Fibroblast of lung (primary cell): Measurements from ENCODE around the gene LIPT1. TPM values are rescaled to one million over a fixed set of nuclear protein-coding genes. Genes with fewer than 3 reads are reported as not detected.

ENCODE experiments used
- DNase-seq, 2 donors: peaks; one replicate each; pipeline versions ENCODE4 v3.0.0 to v3.0.0-alpha.2; 2010; ENCODE audit warnings: low read depth in 2 of 2
- H2AFZ ChIP-seq: 2 replicates; pipeline ENCODE4 v1.5.1; 2012; ENCODE audit warnings: low read length, control low read depth, inconsistent platforms
- H3K27ac ChIP-seq: 2 replicates; pipeline ENCODE4 v1.5.1; 2011; ENCODE audit warnings: low read length, control low read depth; ENCODE audit not compliant: insufficient read depth
- H3K27me3 ChIP-seq: 2 replicates; pipeline ENCODE4 v1.5.1; 2011; ENCODE audit warnings: mild to moderate bottlenecking, low read length; ENCODE audit not compliant: control insufficient read depth, insufficient read depth
- H3K36me3 ChIP-seq: 2 replicates; pipeline ENCODE4 v1.5.1; 2011; ENCODE audit warnings: low read length; ENCODE audit not compliant: control insufficient read depth, insufficient read depth
- H3K4me1 ChIP-seq: 2 replicates; pipeline ENCODE4 v1.5.1; 2011; ENCODE audit warnings: low read length; ENCODE audit not compliant: control insufficient read depth, insufficient read depth; ENCODE audit errors: extremely low read depth
- H3K4me2 ChIP-seq: 2 replicates; pipeline ENCODE4 v1.5.1; 2011; ENCODE audit warnings: low read length, control low read depth; ENCODE audit not compliant: insufficient read depth; ENCODE audit errors: extremely low read depth
- H3K4me3 ChIP-seq, 4 experiments: fragments of 200-600 bp in 1 of 4; sonication (generic) in 1 of 4; replicated peaks in 1 of 4; 2 replicates each; pipeline ENCODE4 v1.5.1; 2011 to 2016; ENCODE audit warnings: low read length in 4 of 4, low read depth in 3 of 4, mild to moderate bottlenecking in 3 of 4, control low read depth in 2 of 4, inconsistent platforms in 1 of 4, mixed read lengths in 1 of 4; ENCODE audit not compliant: insufficient read depth in 1 of 4; ENCODE audit errors: control extremely low read depth in 1 of 4
- H3K79me2 ChIP-seq: 2 replicates; pipeline ENCODE4 v1.5.1; 2012; ENCODE audit warnings: mild to moderate bottlenecking, low read length, inconsistent platforms; ENCODE audit not compliant: control insufficient read depth, insufficient read depth
- H3K9ac ChIP-seq: 2 replicates; pipeline ENCODE4 v1.5.1; 2011; ENCODE audit warnings: mild to moderate bottlenecking, low read length, control low read depth; ENCODE audit not compliant: insufficient read depth
- H3K9me3 ChIP-seq: 2 replicates; pipeline ENCODE4 v1.5.1; 2012; ENCODE audit warnings: low read depth, low read length; ENCODE audit not compliant: control insufficient read depth, insufficient read depth
- H4K20me1 ChIP-seq: 2 replicates; pipeline ENCODE4 v1.5.1; 2011; ENCODE audit warnings: low read length; ENCODE audit not compliant: control insufficient read depth, insufficient read depth; ENCODE audit errors: extremely low read depth
- CTCF ChIP-seq, 2 donors: IDR thresholded peaks in 1 of 2; conservative IDR thresholded peaks in 1 of 2; 1 replicate in 1 of 2; 2 replicates in 1 of 2; pipeline ENCODE4 v1.5.1; 2011 to 2012; ENCODE audit warnings: low read length in 2 of 2, control low read depth in 1 of 2, inconsistent platforms in 1 of 2, low read depth in 1 of 2, mild to moderate bottlenecking in 1 of 2
- EZH2 ChIP-seq: IDR thresholded peaks from 2 replicates; pipeline ENCODE4 v1.5.1; 2012; ENCODE audit warnings: low read length, control low read depth, mild to moderate bottlenecking; ENCODE audit errors: missing control alignments
- polyA plus RNA-seq, 2 donors: library from polyadenylated mRNA; depleted of rRNA in 1 of 2; stranded (reverse) in 1 of 2; unstranded in 1 of 2; fragments of >200 nt; gene quantifications; 2 replicates each; pipeline ENCODE4 v1.2.1, GENCODE V29; 2011 to 2012; ENCODE audit warnings: missing spikeins in 1 of 2
- total RNA-seq: library from RNA; depleted of rRNA; stranded (reverse); fragments of >200 nt; gene quantifications from 2 replicates; pipeline ENCODE4 v1.2.1, GENCODE V29; 2014

The LIPT1 gene
- total and polyA plus RNA-seq, 2 donors (not counting 1 experiment from before 2014, with no cell fraction given) = 5.9 to 7.6 TPM

DNA sequence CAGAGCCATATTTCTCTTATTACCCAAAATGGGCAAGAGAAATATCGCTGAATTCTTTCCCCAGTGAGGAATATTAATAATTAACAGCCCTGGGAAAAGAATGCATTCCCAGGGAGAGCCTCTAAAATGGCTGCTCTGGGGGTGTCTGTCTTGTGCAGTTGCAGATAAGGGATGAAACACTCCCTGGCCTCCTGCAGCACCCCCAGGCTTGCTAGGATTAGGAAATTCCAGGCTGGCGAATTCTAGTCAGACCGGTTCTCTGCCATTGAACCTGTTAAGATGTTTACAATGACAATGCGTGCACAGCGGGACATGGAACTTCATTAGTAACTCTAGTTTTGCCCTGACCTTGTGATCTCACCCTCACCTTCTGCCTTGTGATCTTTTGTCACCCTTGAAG is 50.7 kb downstream of the LIPT1 start:
- Histone ChIP-seq H3K4me2 (no peak overlapping the region), H3K27ac (no peak overlapping the region), H3K9ac (no peak overlapping the region), H4K20me1 (no peaks in the 10 kb centered on the region), H3K27me3 (no peaks in the 10 kb centered on the region), H3K4me1 (no peaks in the 10 kb centered on the region), H3K36me3 (no peaks in the 10 kb centered on the region), H3K79me2 (no peaks in the 10 kb centered on the region), H2AFZ (no peak overlapping the region), H3K9me3 (no peaks in the 10 kb centered on the region), H3K4me3 (no peak overlapping the region)
- DNase-seq = no peak
- TF ChIP-seq EZH2 (no peak), CTCF (conservative IDR thresholded peaks at IDR 0.05 in 1 of 2, IDR thresholded peaks at IDR 0.05 in 1 of 2; ENCODE audit: low read depth in 1 of 2, low read length in 2 of 2) (no peak)

Other genes starting within 250 kb of the LIPT1 start
- gene CRACDL, start 218.7 kb upstream of the LIPT1 start, total RNA-seq = under 0.01 TPM in 1 of 2 replicates, not detected in the other
- not detected in 2 replicates for gene CRACDL, start 218.7 kb upstream of the LIPT1 start, polyA plus RNA-seq
- under 0.01 TPM in 1 of 2 replicates, not detected in the other for gene C2orf15, start 13.3 kb upstream of the LIPT1 start, total RNA-seq
- gene C2orf15, start 13.3 kb upstream of the LIPT1 start, polyA plus RNA-seq = 0.07 and 0.09 TPM in 2 replicates
- gene TSGA10, start within 50 bp of the LIPT1 start, total RNA-seq = 5.3 and 5.9 TPM in 2 replicates
- 0.65 and 0.70 TPM in 2 replicates for gene TSGA10, start within 50 bp of the LIPT1 start, polyA plus RNA-seq
- gene MITD1, start 26.1 kb downstream of the LIPT1 start, total RNA-seq = 27.1 and 28.8 TPM in 2 replicates
- 25.3 and 25.5 TPM in 2 replicates for gene MITD1, start 26.1 kb downstream of the LIPT1 start, polyA plus RNA-seq
- 34.9 and 39.3 TPM in 2 replicates for gene MRPL30, start 26.2 kb downstream of the LIPT1 start, total RNA-seq
- 23.1 and 26.8 TPM in 2 replicates for gene MRPL30, start 26.2 kb downstream of the LIPT1 start, polyA plus RNA-seq
- gene LYG2, start 100.7 kb downstream of the LIPT1 start, total RNA-seq = not detected in 2 replicates
- not detected in 2 replicates for gene LYG2, start 100.7 kb downstream of the LIPT1 start, polyA plus RNA-seq
- 0.26 and 0.50 TPM in 2 replicates for gene LYG1, start 146.2 kb downstream of the LIPT1 start, total RNA-seq
- gene LYG1, start 146.2 kb downstream of the LIPT1 start, polyA plus RNA-seq = 0.34 and 0.44 TPM in 2 replicates
- 44.2 and 46.7 TPM in 2 replicates for gene TXNDC9, start 181.4 kb downstream of the LIPT1 start, total RNA-seq
- gene TXNDC9, start 181.4 kb downstream of the LIPT1 start, polyA plus RNA-seq = 59.0 and 65.0 TPM in 2 replicates
- 18.5 and 22.8 TPM in 2 replicates for gene EIF5B, start 182.4 kb downstream of the LIPT1 start, total RNA-seq
- 7.4 and 9.7 TPM in 2 replicates for gene EIF5B, start 182.4 kb downstream of the LIPT1 start, polyA plus RNA-seq